ENCODE measurements around the gene SCP2.

The SCP2 gene

GRCh38 chr1:53077599-53077965, 150.5 kb downstream of the SCP2 start:
- Histone ChIP-seq H3K36me3 (ENCODE audit: control insufficient read depth, insufficient read depth, low read length) (no peaks in the 10 kb centered on the region), H3K27me3 (replicated peaks; ENCODE audit: control insufficient read depth, insufficient read depth, low read length, poor library complexity, severe bottlenecking) (no peaks in the 10 kb centered on the region), H3K27ac (ENCODE audit: insufficient read depth, low read length, poor library complexity, severe bottlenecking) (no peak overlapping the region), H3K9me3 (ENCODE audit: control insufficient read depth, low read length) (no peaks in the 10 kb centered on the region), H3K4me1 (ENCODE audit: control insufficient read depth, insufficient read depth, low read length, poor library complexity, severe bottlenecking) (no peaks in the 10 kb centered on the region), H3K4me3 (ENCODE audit: insufficient read depth, low read depth, low read length, poor library complexity, severe bottlenecking) (no peak overlapping the region)
- no peak for DNase-seq

GRCh38 chr1:53078333-53079101, 151.4 kb downstream of the SCP2 start:
- Histone ChIP-seq H3K36me3 (ENCODE audit: control insufficient read depth, insufficient read depth, low read length) (no peaks in the 10 kb centered on the region), H3K27ac (ENCODE audit: insufficient read depth, low read length, poor library complexity, severe bottlenecking) (no peak overlapping the region), H3K27me3 (replicated peaks; ENCODE audit: control insufficient read depth, insufficient read depth, low read length, poor library complexity, severe bottlenecking) (no peaks in the 10 kb centered on the region), H3K9me3 (ENCODE audit: control insufficient read depth, low read length) (no peaks in the 10 kb centered on the region), H3K4me1 (ENCODE audit: control insufficient read depth, insufficient read depth, low read length, poor library complexity, severe bottlenecking) (no peaks in the 10 kb centered on the region), H3K4me3 (ENCODE audit: insufficient read depth, low read depth, low read length, poor library complexity, severe bottlenecking) (no peak overlapping the region)
- DNase-seq, result no peak

GRCh38 chr1:53079251-53079650, 152.2 kb downstream of the SCP2 start:
- Histone ChIP-seq H3K36me3 (ENCODE audit: control insufficient read depth, insufficient read depth, low read length) (no peaks in the 10 kb centered on the region), H3K4me3 (ENCODE audit: insufficient read depth, low read depth, low read length, poor library complexity, severe bottlenecking) (no peak overlapping the region), H3K27me3 (replicated peaks; ENCODE audit: control insufficient read depth, insufficient read depth, low read length, poor library complexity, severe bottlenecking) (no peaks in the 10 kb centered on the region), H3K9me3 (ENCODE audit: control insufficient read depth, low read length) (no peaks in the 10 kb centered on the region), H3K27ac (ENCODE audit: insufficient read depth, low read length, poor library complexity, severe bottlenecking) (no peak overlapping the region), H3K4me1 (ENCODE audit: control insufficient read depth, insufficient read depth, low read length, poor library complexity, severe bottlenecking) (no peaks in the 10 kb centered on the region)
- no peak for DNase-seq

- Histone ChIP-seq H3K27me3 (replicated peaks; ENCODE audit: control insufficient read depth, insufficient read depth, low read length, poor library complexity, severe bottlenecking) (no peaks in the 10 kb centered on the region), H3K27ac (ENCODE audit: insufficient read depth, low read length, poor library complexity, severe bottlenecking) (no peak overlapping the region), H3K9me3 (ENCODE audit: control insufficient read depth, low read length) (no peaks in the 10 kb centered on the region), H3K4me3 (ENCODE audit: insufficient read depth, low read depth, low read length, poor library complexity, severe bottlenecking) (no peak overlapping the region), H3K4me1 (ENCODE audit: control insufficient read depth, insufficient read depth, low read length, poor library complexity, severe bottlenecking) (no peaks in the 10 kb centered on the region), H3K36me3 (ENCODE audit: control insufficient read depth, insufficient read depth, low read length) (no peaks in the 10 kb centered on the region)
- no peak for DNase-seq
These were observed 153.0 kb downstream of the SCP2 start for GRCh38 chr1:53080041-53080440.

- Histone ChIP-seq H3K9me3 (ENCODE audit: control insufficient read depth, low read length) (no peaks in the 10 kb centered on the region), H3K36me3 (ENCODE audit: control insufficient read depth, insufficient read depth, low read length) (no peaks in the 10 kb centered on the region), H3K4me1 (ENCODE audit: control insufficient read depth, insufficient read depth, low read length, poor library complexity, severe bottlenecking) (no peaks in the 10 kb centered on the region), H3K4me3 (ENCODE audit: insufficient read depth, low read depth, low read length, poor library complexity, severe bottlenecking) (no peak overlapping the region), H3K27me3 (replicated peaks; ENCODE audit: control insufficient read depth, insufficient read depth, low read length, poor library complexity, severe bottlenecking) (no peaks in the 10 kb centered on the region), H3K27ac (ENCODE audit: insufficient read depth, low read length, poor library complexity, severe bottlenecking) (no peak overlapping the region)
- DNase-seq, result no peak
These were observed 153.7 kb downstream of the SCP2 start for GRCh38 chr1:53080769-53081168.

- no peak overlapping the region for H3K27ac ChIP-seq (ENCODE audit: insufficient read depth, low read length, poor library complexity, severe bottlenecking)
- H3K27me3 ChIP-seq (replicated peaks; ENCODE audit: control insufficient read depth, insufficient read depth, low read length, poor library complexity, severe bottlenecking), result no peaks in the 10 kb centered on the region
- no peak overlapping the region for H3K4me3 ChIP-seq (ENCODE audit: insufficient read depth, low read depth, low read length, poor library complexity, severe bottlenecking)
- no peak for DNase-seq
- no peaks in the 10 kb centered on the region for H3K36me3 ChIP-seq (ENCODE audit: control insufficient read depth, insufficient read depth, low read length)
- H3K9me3 ChIP-seq (ENCODE audit: control insufficient read depth, low read length), result no peaks in the 10 kb centered on the region
- no peaks in the 10 kb centered on the region for H3K4me1 ChIP-seq (ENCODE audit: control insufficient read depth, insufficient read depth, low read length, poor library complexity, severe bottlenecking)
These were observed 154.4 kb downstream of the SCP2 start for GRCh38 chr1:53081384-53082066.

DNA sequence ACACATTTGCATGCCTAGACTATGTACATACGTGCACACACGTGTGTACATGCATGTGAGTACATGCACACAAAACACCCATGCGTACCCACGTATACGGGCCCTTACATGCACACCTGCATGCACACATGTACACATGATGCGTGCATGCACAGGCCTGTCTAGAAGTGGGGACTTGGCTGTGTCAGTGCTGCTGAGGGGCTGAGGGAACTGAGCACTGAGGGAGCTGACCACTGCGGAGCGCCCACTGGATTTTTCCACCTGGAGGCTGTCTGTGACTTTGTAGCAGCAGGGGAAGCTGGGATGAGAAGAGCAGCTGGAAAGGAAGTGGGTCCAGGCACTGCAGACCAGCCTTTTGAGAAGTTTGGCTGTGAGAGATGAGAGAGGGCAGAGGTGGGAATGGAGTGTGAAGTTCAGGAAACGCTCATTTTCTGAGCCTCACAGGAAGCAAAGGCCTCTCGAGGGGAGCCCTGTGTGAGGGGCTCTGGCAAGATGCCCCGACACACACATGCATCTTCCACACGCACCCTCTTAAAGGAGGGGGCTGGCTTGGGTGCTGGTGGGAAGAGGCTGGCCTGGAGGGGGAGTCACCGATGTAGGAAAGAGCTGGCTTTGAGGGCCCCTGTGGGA, 155.9 kb downstream of the SCP2 start:
- DNase-seq, result no peak
- no peaks in the 10 kb centered on the region for H3K9me3 ChIP-seq (ENCODE audit: control insufficient read depth, low read length)
- H3K4me1 ChIP-seq (ENCODE audit: control insufficient read depth, insufficient read depth, low read length, poor library complexity, severe bottlenecking), result no peaks in the 10 kb centered on the region
- H3K27ac ChIP-seq (ENCODE audit: insufficient read depth, low read length, poor library complexity, severe bottlenecking), result no peak overlapping the region
- no peaks in the 10 kb centered on the region for H3K27me3 ChIP-seq (replicated peaks; ENCODE audit: control insufficient read depth, insufficient read depth, low read length, poor library complexity, severe bottlenecking)
- H3K36me3 ChIP-seq (ENCODE audit: control insufficient read depth, insufficient read depth, low read length), result no peaks in the 10 kb centered on the region
- no peak overlapping the region for H3K4me3 ChIP-seq (ENCODE audit: insufficient read depth, low read depth, low read length, poor library complexity, severe bottlenecking)

GRCh38 chr1:53083636-53084588, 156.8 kb downstream of the SCP2 start:
- no peaks in the 10 kb centered on the region for H3K27me3 ChIP-seq (replicated peaks; ENCODE audit: control insufficient read depth, insufficient read depth, low read length, poor library complexity, severe bottlenecking)
- H3K36me3 ChIP-seq (ENCODE audit: control insufficient read depth, insufficient read depth, low read length), result no peaks in the 10 kb centered on the region
- H3K9me3 ChIP-seq (ENCODE audit: control insufficient read depth, low read length), result no peaks in the 10 kb centered on the region
- H3K27ac ChIP-seq (ENCODE audit: insufficient read depth, low read length, poor library complexity, severe bottlenecking), result no peak overlapping the region
- no peak for DNase-seq
- no peaks in the 10 kb centered on the region for H3K4me1 ChIP-seq (ENCODE audit: control insufficient read depth, insufficient read depth, low read length, poor library complexity, severe bottlenecking)
- no peak overlapping the region for H3K4me3 ChIP-seq (ENCODE audit: insufficient read depth, low read depth, low read length, poor library complexity, severe bottlenecking)

- no peaks in the 10 kb centered on the region for H3K4me1 ChIP-seq (ENCODE audit: control insufficient read depth, insufficient read depth, low read length, poor library complexity, severe bottlenecking)
- H3K9me3 ChIP-seq (ENCODE audit: control insufficient read depth, low read length), result no peaks in the 10 kb centered on the region
- H3K4me3 ChIP-seq (ENCODE audit: insufficient read depth, low read depth, low read length, poor library complexity, severe bottlenecking), result no peak overlapping the region
- no peak for DNase-seq
- no peaks in the 10 kb centered on the region for H3K27me3 ChIP-seq (replicated peaks; ENCODE audit: control insufficient read depth, insufficient read depth, low read length, poor library complexity, severe bottlenecking)
- H3K27ac ChIP-seq (ENCODE audit: insufficient read depth, low read length, poor library complexity, severe bottlenecking), result no peak overlapping the region
- no peaks in the 10 kb centered on the region for H3K36me3 ChIP-seq (ENCODE audit: control insufficient read depth, insufficient read depth, low read length)
These were observed 157.5 kb downstream of the SCP2 start for GRCh38 chr1:53084589-53084971.

All from effector memory CD4-positive, alpha-beta T cell (primary cell).